ENCODE measurements around the gene HLCS.

- no peak for TF ChIP-seq EZH2 (IDR thresholded peaks at IDR 0.05; ENCODE audit: low read length, missing control alignments)
- TF ChIP-seq, protein P1, sequence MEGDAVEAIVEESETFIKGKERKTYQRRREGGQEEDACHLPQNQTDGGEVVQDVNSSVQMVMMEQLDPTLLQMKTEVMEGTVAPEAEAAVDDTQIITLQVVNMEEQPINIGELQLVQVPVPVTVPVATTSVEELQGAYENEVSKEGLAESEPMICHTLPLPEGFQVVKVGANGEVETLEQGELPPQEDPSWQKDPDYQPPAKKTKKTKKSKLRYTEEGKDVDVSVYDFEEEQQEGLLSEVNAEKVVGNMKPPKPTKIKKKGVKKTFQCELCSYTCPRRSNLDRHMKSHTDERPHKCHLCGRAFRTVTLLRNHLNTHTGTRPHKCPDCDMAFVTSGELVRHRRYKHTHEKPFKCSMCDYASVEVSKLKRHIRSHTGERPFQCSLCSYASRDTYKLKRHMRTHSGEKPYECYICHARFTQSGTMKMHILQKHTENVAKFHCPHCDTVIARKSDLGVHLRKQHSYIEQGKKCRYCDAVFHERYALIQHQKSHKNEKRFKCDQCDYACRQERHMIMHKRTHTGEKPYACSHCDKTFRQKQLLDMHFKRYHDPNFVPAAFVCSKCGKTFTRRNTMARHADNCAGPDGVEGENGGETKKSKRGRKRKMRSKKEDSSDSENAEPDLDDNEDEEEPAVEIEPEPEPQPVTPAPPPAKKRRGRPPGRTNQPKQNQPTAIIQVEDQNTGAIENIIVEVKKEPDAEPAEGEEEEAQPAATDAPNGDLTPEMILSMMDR (conservative IDR thresholded peaks at IDR 0.05 in 1 of 2, IDR thresholded peaks at IDR 0.05 in 1 of 2; ENCODE audit: low read depth in 1 of 2, low read length in 2 of 2), result no peak
Measured at GRCh38 chr21:36999131-36999898, 32.8 kb upstream of the HLCS start.
